Keratinocyte (primary cell): ENCODE measurements around the gene BCORL1.

Experiments
- CTCF ChIP-seq, 3 experiments: IDR thresholded peaks in 1 of 3; conservative IDR thresholded peaks in 1 of 3; optimal IDR thresholded peaks in 1 of 3; 2 replicates in 2 of 3; 3 replicates in 1 of 3; pipeline versions ENCODE3 to v1.5.1; 2011; ENCODE audit warnings: low read length in 3 of 3, mild to moderate bottlenecking in 3 of 3, moderate library complexity in 2 of 3, control low read depth in 1 of 3, inconsistent platforms in 1 of 3; ENCODE audit not compliant: insufficient read depth in 2 of 3; ENCODE audit errors: extremely low read depth in 1 of 3
- EZH2 ChIP-seq: IDR thresholded peaks from one replicate; pipeline ENCODE4 v1.6.1; 2012; ENCODE audit warnings: inconsistent platforms, mild to moderate bottlenecking, low read length, moderate library complexity

- TF ChIP-seq CTCF (optimal IDR thresholded peaks at IDR 0.05 in 1 of 3, IDR thresholded peaks at IDR 0.05 in 1 of 3, conservative IDR thresholded peaks at IDR 0.05 in 1 of 3; ENCODE audit: extremely low read depth in 1 of 3, insufficient read depth in 2 of 3, low read length in 3 of 3) (no peak), EZH2 (no peak)
These were observed 24.4 kb upstream of the BCORL1 start for GRCh38 chrX:129958083-129958465.
